ENCODE measurements around the gene SETMAR. TPM values are rescaled to one million over a fixed set of nuclear protein-coding genes. Genes with fewer than 3 reads are reported as not detected.

The SETMAR gene
- total and polyA plus RNA-seq, 2 donors from 2014 or later = 16.0 to 21.4 TPM

DNA sequence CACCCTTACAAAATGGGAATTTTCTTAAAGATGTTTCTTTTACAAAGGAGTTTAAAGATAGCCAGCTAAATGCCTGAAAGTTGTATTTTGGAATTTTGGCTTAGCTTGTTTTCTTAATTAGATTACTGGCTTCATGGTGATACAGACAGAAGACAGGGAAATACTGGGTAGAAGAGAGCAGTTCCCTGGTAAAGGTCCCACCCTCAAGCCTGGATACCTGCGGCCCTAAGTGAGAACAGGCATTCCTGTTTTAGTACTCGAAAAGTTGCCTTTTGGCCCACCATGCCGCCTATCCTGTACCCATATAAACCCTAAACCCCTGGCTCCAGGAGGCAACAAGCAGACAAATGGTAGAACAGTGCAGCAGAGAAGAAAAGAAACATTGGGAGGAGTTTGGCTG lies 29.4 kb downstream of the SETMAR start:
- intact Hi-C loops (cut with DNase I) = no loop called here
- no peak for DNase-seq
- no peak for FAIRE-seq
- H3K9me3 ChIP-seq (ENCODE audit: control insufficient read depth in 2 of 3, insufficient read depth in 1 of 3, low read length in 3 of 3) = no peaks in the 10 kb centered on the region
- no peaks in the 10 kb centered on the region for H3K27me3 ChIP-seq (ENCODE audit: control insufficient read depth, insufficient read depth, low read length)
- H3K4me1 ChIP-seq (ENCODE audit: control insufficient read depth in 2 of 3, insufficient read depth in 2 of 3, low read depth in 1 of 3, low read length in 3 of 3) = no peaks in the 10 kb centered on the region
- no peak overlapping the region for H3K9ac ChIP-seq (ENCODE audit: low read length in 3 of 3)
- TF ChIP-seq, protein P1, sequence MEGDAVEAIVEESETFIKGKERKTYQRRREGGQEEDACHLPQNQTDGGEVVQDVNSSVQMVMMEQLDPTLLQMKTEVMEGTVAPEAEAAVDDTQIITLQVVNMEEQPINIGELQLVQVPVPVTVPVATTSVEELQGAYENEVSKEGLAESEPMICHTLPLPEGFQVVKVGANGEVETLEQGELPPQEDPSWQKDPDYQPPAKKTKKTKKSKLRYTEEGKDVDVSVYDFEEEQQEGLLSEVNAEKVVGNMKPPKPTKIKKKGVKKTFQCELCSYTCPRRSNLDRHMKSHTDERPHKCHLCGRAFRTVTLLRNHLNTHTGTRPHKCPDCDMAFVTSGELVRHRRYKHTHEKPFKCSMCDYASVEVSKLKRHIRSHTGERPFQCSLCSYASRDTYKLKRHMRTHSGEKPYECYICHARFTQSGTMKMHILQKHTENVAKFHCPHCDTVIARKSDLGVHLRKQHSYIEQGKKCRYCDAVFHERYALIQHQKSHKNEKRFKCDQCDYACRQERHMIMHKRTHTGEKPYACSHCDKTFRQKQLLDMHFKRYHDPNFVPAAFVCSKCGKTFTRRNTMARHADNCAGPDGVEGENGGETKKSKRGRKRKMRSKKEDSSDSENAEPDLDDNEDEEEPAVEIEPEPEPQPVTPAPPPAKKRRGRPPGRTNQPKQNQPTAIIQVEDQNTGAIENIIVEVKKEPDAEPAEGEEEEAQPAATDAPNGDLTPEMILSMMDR (IDR thresholded peaks at IDR 0.05; ENCODE audit: borderline replicate concordance, extremely low read depth, insufficient read depth) = no peak
- no peak overlapping the region for H3K27ac ChIP-seq (ENCODE audit: low read depth in 2 of 2, low read length in 2 of 2)
- no peaks in the 10 kb centered on the region for H3K36me3 ChIP-seq (ENCODE audit: control insufficient read depth in 2 of 3, insufficient read depth in 3 of 3, low read length in 3 of 3)
- H3K4me3 ChIP-seq (ENCODE audit: low read length in 3 of 3) = no peak overlapping the region

DNA sequence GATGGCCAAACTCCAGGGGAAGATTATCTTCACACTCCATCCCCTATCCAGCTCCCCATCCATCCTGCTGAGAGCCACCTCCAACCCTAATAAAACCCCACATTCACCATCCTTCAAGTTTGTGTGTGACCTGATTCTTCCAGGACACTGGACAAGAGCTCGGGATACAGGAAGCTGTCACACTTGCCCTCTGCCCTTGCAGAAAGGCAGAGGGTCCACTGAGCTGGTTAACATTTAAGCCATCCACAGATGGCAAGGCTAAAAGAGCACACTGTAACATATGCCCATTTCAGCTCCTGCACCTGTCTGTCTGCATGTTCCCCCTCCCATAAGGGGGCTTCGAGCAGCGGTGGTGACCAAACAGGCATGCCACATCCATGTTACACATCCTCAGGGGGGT lies 29.8 kb downstream of the SETMAR start:
- TF ChIP-seq, protein P1 (IDR thresholded peaks at IDR 0.05; ENCODE audit: borderline replicate concordance, extremely low read depth, insufficient read depth) = no peak
- Histone ChIP-seq H3K9ac (ENCODE audit: low read length in 3 of 3) (no peak overlapping the region), H3K4me1 (ENCODE audit: control insufficient read depth in 2 of 3, insufficient read depth in 2 of 3, low read depth in 1 of 3, low read length in 3 of 3) (no peaks in the 10 kb centered on the region), H3K36me3 (ENCODE audit: control insufficient read depth in 2 of 3, insufficient read depth in 3 of 3, low read length in 3 of 3) (no peaks in the 10 kb centered on the region), H3K27me3 (ENCODE audit: control insufficient read depth, insufficient read depth, low read length) (no peaks in the 10 kb centered on the region), H3K4me3 (ENCODE audit: low read length in 3 of 3) (no peak overlapping the region), H3K9me3 (ENCODE audit: control insufficient read depth in 2 of 3, insufficient read depth in 1 of 3, low read length in 3 of 3) (no peaks in the 10 kb centered on the region), H3K27ac (ENCODE audit: low read depth in 2 of 2, low read length in 2 of 2) (no peak overlapping the region)
- intact Hi-C loops (cut with DNase I) = no loop called here
- DNase-seq (no peak), FAIRE-seq (no peak)

DNA sequence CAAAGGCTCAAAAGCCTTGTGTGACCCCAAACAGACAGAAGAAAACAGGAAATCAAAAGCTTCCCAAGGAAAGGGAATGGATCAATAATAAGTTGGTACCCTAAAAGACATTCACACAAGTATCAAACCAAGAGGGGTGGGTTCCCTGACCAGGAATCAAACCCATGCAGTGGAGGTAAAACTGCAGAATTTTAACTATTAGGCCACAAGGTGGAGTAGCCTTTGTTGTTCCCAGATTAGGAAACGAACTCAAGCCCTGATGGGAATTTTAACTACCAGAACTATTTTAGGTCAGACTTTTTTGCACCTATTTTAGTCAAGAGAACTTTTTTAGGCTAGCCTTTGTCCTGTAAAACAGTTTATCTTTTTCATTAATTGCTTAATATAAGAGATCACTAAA lies 31.4 kb downstream of the SETMAR start:
- TF ChIP-seq, protein P1 (IDR thresholded peaks at IDR 0.05; ENCODE audit: borderline replicate concordance, extremely low read depth, insufficient read depth) = no peak
- H3K27ac ChIP-seq (ENCODE audit: low read depth in 2 of 2, low read length in 2 of 2) = no peak overlapping the region
- no peak for FAIRE-seq
- no peak overlapping the region for H3K9ac ChIP-seq (ENCODE audit: low read length in 3 of 3)
- intact Hi-C loops (cut with DNase I) = no loop called here
- no peaks in the 10 kb centered on the region for H3K36me3 ChIP-seq (ENCODE audit: control insufficient read depth in 2 of 3, insufficient read depth in 3 of 3, low read length in 3 of 3)
- no peak overlapping the region for H3K4me3 ChIP-seq (ENCODE audit: low read length in 3 of 3)
- no peaks in the 10 kb centered on the region for H3K9me3 ChIP-seq (ENCODE audit: control insufficient read depth in 2 of 3, insufficient read depth in 1 of 3, low read length in 3 of 3)
- DNase-seq = no peak
- H3K4me1 ChIP-seq (ENCODE audit: control insufficient read depth in 2 of 3, insufficient read depth in 2 of 3, low read depth in 1 of 3, low read length in 3 of 3) = no peaks in the 10 kb centered on the region
- no peaks in the 10 kb centered on the region for H3K27me3 ChIP-seq (ENCODE audit: control insufficient read depth, insufficient read depth, low read length)

Measured in kidney (tissue), 14 donors.